Measurements from ENCODE around the gene ANKRD39.
A peak's percentile ranks its signal among the peaks of the same experiment; 100 is the strongest.

Gene ANKRD39

DNA sequence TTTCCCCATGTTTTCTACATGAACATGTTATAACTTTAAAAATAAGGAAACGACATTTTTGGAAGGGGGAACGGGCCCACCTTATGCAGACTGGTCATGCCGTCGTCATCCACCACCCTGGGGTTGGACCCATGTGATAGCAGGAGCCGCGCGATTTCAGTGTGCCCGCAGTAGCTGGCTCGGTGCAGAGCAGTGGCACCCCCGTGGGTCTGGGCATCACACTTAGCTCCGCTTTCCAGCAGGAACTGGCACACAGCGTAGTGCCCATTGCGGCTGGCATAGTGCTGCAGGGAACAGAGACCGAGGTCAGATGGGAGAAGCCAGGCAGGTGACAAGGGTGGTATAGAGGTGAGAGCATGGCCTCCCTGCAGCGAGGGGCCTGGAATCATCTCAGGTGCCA is 4.5 kb downstream of the ANKRD39 start:
- DNase-seq: no peak

DNA sequence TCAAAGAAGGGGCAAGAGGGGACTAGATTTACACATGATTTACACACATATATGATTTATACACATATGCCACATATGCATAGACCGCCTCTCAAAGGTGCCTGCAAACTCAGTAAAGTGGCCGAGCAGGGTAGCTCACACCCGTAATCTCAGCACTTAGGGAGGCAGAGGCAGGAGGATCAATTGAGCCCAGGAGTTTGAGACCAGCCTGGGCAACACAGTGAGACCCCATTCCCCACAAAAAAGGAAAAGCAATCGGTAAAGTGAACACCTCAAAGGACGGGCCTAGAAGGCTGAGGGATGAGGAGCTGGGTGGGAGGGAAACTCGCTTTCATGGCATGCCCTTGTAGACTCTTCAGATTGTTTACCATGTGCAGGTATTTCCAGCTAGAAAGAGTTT is 5.1 kb downstream of the ANKRD39 start:
- no peak for DNase-seq

DNA sequence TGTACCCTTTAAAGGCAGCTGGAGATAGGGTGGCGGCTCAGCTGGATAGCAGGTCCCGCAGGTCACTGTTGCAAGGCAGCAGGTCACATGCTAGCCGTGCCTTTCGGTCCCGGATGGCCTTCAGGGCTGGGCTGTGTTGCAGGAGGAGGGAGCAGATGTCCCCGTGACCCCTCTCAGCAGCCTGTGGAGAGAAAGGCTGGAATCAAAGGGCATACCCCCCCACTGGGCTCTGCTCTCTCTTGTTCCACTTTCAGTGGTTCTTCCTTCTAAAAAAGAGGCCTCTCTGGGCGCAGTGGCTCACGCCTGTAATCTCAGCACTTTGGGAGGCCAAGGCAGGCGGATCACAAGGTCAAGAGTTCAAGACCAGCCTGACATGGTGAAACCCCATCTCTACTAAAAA is 9.6 kb downstream of the ANKRD39 start:
- DNase-seq: no peak

DNA sequence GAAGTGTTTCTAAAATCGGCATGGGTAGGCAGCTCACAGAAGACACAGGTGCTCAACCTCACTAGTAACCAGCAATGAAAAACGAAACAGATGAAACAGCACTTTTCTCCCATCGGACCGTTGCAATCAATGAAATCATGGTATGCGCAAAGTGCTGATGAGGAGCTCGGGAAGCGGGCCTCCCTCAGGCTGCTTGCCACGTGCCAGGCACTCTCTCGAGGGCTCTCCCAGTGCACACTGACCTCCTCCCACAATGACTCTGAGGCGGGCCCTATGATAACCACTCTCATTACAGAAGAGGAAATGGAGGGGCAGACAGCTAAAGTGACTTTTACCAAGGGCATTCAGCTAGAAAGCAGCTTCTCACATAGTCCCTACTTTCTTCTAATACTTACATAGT is 10.2 kb downstream of the ANKRD39 start:
- DNase-seq: no peak

DNA sequence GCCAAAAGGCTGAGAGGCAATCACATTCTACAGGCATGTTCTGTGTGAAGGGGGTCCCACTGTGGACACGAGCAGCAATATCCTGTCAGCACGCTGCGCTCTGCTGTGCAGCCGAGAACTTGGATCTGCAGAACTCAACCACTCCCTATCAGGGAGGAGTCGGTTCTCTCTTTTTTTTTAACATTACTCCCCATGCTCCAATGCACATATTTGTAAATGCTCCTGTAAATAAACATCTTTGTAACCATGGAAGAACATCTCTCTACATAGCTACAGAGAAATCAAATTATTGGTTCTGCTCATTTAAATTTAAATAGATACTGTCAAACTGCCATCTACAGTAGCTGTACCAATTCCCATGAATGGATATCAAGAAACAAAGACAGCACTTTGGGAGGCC is 11.0 kb downstream of the ANKRD39 start:
- DNase-seq: no peak

DNA sequence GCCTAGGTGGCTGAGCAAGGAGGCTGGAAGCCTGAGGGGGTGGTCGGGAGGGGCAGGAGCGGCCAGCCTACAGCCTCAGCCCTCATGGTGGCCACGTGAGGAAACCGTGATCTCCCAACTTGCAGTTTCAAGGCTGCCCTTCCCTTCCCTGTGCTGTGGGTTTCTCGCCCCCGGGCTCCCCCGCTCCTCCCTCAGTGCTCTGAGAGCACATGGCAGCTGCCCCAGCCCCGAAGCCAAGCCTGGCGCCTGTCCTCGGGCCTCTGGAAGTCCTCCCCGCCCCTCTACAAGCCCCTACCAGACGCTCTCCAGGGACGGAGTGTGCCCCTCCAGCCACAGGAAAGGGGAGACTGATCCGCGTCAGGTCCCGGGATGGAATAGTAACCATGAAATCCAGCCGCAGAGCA is 13.4 kb downstream of the ANKRD39 start:
- DNase-seq: no peak

DNA sequence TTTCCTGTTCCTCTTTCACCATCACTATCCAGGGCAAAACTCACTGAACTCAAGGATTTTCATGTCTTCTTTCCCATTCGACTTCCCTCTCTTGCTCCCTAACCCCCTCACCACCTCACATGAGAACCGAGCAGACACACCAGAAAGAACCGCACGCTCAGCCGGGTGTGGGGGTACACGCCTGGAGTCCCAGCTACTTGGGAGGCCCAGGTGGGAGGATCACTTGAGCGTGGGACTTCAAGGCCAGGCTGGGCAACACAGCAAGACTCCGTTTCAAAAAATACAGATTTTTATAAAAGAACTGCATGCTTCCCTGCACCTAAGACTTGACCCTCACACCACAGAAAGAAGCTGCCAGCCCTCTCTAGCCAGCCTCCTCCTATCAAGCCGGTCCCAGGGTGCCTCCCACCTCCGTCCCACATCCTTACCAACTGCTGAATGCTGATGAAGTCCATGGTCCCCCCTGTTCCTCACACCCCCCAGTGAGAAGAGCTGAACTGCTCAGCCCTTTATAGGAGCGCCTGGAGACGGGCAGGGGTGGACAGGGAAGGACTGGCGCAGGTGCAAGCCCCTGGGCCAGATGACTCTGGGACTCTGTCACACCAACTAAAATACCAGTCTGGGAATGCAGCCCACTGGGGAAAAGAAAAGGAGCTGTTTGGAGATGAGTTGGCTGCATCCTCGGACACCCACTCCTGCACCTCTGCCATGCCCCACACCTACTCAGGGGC is 14.1 kb downstream of the ANKRD39 start, which contains the start of gene ANKRD23:
Gene ANKRD23 (minus strand): TSS at position 484 of the 731 bp plus-strand sequence. CDS start 29 bp downstream, at position 455.
- DNase-seq: no peak

DNA sequence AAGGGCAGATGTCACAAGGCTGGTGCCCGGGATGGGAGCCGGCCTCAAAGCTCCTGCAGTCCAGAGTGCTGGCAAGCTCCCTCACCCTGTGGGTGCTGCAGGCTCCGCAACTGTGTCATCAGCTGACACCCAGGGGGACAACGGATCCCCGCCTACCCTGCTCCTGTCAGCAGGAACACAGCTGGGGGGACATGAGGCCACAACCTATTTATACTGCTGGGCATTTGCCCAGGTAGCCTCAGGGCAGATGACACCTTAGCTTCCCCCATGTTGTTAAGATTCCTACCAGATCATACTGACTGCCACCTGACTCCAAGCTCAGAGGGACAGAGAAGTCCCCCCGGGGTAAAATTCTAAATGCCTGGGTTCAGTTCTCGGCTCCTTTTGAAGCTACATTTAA is 15.2 kb downstream of the ANKRD39 start:
- no peak for DNase-seq

DNA sequence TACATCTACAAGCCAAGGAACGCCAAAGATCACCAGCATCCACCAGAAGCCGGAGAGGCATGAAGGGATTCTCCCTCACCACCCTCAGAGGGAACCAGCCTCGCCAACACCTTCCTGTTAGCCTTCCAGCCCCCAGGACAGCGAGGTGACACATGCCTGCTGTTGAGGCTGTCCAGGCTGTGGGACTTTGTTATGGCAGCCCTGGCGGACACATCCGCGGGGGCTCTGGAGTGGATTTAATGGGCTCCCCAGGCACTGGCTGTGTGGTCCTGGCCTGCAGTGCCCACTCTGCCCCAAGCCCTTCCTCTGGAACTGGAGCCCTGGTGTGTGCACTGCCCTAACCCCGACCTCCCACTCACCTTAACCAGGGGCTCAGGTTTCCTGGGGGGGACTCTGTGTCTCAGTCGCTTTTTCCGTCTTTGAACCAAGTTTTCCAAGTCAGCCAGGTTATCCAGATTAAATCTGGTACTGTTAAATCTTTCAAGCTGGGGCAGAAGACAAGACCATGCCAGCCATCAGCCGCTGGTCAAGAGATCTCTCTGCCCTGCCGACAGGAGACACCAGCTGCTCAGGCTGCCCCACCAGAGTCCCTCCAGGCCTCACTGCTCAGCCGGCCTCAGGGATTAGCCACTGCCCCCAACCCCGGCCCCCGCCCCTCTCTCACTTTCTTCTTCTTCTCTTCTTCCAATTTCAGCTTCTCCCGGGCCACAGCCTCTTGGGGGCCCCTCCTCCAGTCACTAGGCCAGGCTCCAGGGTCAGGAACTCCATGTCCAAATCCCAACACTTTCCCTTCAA is 15.9 kb downstream of the ANKRD39 start:
- DNase-seq: no peak

DNA sequence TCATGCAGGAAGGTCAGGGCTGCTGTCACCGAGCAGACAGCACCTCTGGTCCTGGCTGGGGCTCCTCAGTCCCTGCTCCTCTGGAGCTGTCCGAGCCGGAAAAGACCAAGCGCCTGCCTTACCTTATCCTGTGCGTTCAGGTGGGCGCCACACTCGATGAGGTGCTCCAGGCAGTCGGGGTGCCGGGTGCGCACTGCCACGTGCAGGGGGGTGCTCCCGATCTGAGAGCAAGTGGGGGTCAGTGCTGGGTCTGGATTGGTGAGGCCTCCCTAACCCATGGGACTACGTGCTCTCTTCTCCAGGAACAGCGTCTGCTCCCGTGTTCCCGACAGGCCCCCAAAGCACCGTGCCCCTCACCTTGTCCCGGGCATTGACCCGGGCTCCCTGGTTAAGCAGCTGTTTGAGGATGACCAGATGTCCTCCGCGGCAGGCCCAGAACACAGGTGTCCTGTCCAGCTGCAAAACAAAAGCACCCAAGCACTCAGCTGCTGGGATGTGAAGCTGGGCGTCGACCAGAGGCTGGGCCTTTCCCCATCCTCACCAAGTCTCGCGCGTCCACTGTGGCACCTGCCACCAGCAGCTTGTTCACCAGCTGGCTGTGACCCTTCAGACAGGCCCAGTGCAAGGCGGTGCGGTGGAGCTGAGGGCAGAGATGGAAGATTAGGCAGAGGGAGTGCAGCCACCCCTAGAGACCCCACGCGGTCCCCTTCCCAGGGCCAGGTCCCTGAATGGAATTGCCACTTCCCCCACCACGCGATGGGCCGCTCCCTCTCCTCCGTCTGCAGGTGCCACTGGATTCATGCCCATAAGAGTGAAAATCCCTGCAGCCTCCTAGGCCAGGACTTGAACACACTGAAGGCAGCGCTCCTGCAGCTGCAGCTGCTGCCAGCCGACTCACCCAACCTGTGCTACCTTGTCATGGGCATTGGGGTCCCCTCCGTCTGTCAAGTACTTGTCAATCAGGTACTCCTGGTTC is 17.7 kb downstream of the ANKRD39 start:
- no peak for DNase-seq

DNA sequence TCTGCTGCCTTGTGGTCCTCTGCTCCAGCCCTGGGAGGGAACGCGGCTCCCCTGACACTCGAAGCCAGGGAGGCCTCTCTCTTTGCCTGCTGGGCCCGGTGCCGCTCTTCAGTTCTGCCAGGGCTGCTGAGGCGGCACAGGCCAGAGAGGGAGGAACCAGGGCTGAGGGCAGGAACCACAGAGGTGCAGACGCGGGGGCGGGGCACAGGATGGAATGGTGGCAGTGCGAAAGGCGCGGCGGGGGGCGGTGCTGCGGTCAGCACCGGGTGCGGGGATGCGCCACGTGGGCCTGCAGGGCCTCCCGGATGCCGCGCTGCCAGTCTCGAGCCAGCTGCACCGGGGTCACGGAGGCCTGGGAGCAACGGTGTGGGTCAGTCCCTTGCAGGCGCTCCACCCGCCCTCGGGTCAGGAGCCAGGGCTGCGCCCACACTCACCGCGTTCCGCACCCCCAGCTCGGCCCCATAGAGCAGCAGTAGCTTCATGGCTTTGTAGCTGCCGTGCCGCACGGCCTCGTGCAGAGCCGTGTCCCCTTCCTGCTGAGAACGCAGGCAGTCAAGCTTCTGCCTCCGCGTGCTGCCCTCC is 18.4 kb downstream of the ANKRD39 start:
- no peak for DNase-seq

DNA sequence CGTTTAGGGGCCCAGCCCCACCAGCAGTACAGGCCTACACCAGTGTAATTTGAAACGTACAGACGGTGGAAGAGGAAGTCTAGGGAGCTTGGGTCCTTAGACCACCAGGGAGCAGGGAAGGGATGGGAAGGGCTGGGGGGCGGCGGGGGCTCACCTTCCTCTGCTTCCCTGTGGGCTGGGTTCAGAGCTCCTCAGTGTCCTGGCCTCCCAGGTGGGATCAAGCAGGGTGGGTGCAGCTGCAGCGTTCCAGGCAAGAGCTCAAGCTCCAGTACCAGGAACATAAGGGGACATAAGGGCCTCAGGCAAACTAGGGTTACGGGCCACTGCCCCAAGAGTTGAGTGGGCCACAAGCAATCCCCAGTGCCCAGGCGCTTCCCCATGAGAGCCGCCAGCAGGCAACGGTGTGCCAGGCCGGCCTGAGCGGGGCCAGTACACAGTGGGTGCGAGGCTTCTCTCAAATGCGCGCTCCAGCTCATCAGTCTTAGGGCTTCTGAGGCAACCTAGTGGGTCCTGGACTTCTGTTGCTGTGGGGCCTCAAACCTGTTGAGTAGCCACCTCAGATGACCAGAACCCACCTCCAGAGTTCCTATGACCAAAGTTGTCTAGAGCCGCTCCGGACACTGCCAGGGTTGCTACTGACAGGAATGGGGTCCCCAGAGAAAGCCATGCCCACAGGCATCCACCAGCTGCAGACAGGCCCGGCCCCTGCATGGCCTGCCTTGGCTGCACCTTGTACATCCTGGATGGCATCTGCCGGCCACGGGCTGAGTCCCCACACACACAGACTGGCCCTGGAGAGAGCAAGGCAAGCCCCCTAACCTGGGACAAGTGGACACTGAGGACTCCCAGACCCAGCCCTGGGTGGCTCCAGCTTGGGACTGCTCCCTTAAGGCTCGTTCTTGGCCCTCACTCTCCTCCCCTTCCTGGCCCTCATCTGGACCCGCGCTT is 19.2 kb downstream of the ANKRD39 start:
- no peak for DNase-seq

DNA sequence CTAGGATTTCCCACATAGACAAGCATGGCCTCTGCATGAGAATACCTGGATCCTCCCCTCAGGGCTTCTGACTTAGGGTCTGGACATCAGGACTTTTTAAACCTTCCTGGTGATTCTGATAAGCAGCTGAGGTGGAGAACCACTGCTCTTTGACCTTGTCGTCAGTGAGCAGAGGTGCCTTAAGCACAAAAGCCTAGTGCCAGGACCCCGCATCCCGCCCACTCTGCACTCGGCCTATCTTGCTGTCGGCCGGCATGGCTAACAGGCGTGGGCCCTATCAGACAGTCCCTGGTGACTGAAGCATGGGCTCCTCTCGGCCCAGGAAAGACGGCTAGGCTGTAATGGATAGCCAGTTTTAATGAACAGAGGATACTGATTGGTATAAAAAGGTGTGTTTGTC is 20.2 kb downstream of the ANKRD39 start:
- no peak for DNase-seq

DNA sequence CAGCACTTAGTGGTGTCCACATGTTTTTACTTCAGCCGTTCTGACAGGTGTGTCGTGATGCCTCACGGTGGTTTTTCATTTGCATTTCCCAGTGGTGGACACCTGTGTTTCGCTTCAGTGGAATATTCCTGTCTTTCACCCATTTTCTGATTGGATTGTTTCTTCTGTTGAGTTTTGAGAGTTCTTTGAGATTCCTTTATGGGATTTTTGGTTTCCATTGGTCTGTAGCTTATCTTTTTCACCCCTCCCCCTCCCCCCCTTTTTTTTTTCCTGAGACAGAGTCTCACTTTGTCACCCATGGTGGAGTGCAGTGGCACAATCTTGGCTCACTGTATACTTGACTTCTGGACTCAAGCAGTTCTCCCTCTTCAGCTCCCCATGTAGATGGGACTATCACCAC is 22.0 kb downstream of the ANKRD39 start:
- DNase-seq: no peak

DNA sequence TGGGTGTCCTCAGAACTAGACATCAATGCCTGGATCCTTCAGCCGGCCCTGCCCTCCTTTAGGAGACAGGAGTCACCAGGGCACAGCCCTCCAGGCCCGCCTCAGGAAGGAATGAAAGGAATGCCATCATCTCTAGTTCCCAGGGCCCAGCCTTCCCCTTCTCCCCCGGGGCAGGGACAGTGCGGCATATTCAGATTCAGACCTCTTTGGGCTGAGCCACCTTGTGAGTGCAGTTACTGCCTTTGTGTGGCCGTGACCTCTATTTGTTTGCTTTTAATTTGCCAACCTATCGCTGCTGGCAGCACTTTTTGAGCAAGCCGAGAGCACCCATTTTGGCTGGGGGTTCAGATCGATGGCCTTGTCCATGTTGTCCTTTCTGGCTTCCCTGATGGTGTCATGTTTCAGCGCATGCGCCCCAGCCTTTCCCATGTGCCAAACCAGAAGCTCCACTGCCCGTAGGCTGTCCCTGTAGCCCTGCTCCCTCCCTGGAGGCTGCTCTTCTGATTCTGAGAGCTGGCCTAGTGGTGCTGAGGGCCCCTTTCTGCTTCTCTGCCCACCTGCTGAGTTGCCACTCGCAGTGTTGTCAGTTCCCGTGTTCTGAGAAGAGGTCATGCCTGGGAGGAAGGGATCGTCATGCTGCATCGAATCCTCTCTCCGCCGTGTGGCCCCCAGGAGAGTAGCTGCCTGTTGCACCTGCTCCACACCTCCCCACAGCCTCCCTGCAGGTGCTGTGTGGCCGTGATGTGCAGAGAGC is 24.9 kb downstream of the ANKRD39 start:
- peak; percentile 97 for DNase-seq

DNA sequence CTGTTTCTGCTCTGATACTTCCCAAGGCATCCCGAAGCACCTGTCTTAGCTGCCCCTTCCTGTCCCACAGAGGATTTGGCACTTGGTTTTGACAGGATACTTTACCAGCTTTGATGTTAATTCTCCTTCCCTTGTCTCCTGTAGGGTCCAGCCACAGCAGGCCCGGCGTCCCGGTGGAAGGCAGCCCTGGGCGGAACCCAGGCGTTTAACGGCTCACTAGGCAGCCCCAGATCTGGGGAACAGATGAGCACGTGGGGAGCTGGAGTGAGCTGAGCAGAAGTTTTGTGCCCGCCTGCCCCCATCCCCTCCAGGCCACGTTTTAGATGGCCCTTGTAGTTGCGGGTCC is 25.4 kb downstream of the ANKRD39 start:
- DNase-seq: no peak

DNA sequence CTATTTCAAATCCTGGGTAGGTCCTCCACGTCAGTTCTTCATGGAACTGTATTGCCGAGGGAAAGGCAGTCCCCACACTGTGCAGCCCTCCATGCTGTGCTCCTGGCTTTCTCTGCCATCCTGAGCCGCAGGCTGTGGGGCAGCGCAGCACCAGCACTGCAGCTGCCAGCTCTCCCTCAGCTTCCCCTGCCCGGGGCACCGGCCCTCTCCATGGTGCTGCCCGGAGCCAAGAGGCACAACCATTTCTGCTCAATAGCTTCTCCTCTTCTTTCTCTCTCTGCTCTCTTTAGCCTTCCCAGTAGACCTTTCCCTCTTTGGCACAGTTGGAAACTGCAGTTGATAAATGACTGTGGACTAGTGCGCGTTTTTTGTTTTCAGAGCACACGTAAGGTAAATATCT is 26.1 kb downstream of the ANKRD39 start:
- no peak for DNase-seq

DNA sequence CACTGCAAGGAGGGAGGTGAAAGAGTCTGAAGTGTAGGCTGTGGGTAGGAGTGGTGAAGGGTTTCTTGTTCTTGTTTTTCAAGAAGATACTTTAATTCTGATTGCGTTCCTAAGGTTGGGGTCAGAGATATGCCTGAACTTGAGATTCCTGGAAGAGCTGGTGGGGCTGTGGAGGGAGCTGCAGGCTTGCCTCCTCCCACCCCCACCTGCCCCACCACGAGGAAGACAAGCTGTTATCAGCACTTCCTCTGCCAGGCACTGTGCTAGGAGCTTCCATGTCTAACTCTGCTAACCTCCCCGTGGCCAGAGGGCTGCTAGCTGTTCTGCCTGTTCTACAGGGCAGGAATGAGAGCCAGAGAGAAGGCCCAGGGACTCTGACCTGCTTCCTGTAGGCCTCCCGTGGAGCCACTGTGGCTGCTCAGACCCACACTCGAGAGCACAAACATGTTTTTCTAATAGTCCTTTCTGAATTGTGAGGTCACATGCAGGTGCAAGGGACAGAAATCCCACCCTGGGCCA is 27.7 kb downstream of the ANKRD39 start:
- no peak for DNase-seq

DNA sequence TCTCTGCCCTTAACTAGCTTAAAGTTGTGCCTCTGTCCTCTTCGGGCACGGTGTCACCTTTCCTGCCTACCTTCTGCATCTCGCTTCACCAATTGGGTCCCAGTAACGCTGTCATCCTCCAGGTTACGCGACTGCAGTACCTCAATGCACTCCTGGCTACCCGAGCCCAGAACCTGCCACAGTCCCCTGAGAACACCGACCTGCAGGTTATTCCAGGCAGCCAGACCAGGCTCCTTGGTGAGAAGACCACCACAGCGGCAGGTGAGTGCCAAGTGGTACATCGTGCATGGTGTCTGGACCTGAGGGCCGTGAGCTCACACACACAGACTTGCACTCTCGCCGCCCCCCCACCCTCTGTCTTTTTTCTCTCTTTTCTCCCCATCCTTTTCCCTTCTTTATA is 28.9 kb downstream of the ANKRD39 start:
- no peak for DNase-seq

DNA sequence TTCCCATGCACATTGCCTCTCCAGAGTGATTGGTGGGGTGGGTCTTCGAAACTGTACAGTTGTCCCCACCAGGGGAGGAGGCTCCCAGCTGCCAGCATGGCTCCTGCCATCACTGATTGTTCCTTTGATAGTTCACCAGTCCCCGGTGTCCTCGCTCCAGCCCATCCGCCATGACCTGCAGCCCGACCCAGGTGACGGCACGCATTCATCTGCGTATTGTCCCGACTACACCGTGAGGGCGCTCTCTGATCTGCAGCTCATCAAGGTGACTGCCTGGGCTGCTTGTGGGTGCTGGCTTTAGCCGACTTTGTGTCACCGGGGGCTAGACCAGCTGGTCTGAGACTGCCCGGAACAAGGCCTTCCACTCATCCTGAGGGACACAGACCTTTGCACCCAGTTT is 29.4 kb downstream of the ANKRD39 start:
- no peak for DNase-seq

All from NCI-H345 (cell line).